GM18858 (cell line): ENCODE data around the gene OR51B4.
"Not testable (repeated sequence)": the region's sequence is repeated elsewhere in the genome, so short reads cannot be mapped to it uniquely, and the experiment has no call there.

ENCODE experiments used
- ATAC-seq: cut with Tn5 transposase; IDR thresholded peaks from one replicate; pipeline ENCODE4 v1.9.1; 2021; ENCODE audit not compliant: unreplicated experiment

OR51B4 gene

GRCh38 chr11:5294342-5294995 is 7.3 kb downstream of the OR51B4 start:
- not testable (repeated sequence) for ATAC-seq

- ATAC-seq, result no peak
Measured at GRCh38 chr11:5293028-5293427, 8.7 kb downstream of the OR51B4 start.

- ATAC-seq, result peak; percentile 94
Measured at GRCh38 chr11:5291207-5291838, 10.4 kb downstream of the OR51B4 start.

GRCh38 chr11:5290106-5290505 is 11.6 kb downstream of the OR51B4 start:
- no peak for ATAC-seq

GRCh38 chr11:5289696-5290095 is 12.1 kb downstream of the OR51B4 start:
- no peak for ATAC-seq

GRCh38 chr11:5288906-5289550 is 12.7 kb downstream of the OR51B4 start:
- ATAC-seq, result no peak

GRCh38 chr11:5288108-5288905 is 13.4 kb downstream of the OR51B4 start:
- no peak for ATAC-seq

GRCh38 chr11:5286901-5287300 is 14.8 kb downstream of the OR51B4 start:
- ATAC-seq, result no peak

- no peak for ATAC-seq
Measured at GRCh38 chr11:5286351-5286750, 15.4 kb downstream of the OR51B4 start.

- no peak for ATAC-seq
Measured at GRCh38 chr11:5285703-5286340, 15.9 kb downstream of the OR51B4 start.

- no peak for ATAC-seq
Measured at GRCh38 chr11:5284637-5285036, 17.1 kb downstream of the OR51B4 start.

GRCh38 chr11:5283882-5284281 is 17.9 kb downstream of the OR51B4 start:
- ATAC-seq, result no peak

- ATAC-seq, result no peak
Measured at GRCh38 chr11:5283086-5283485, 18.7 kb downstream of the OR51B4 start.

GRCh38 chr11:5282628-5283027 is 19.1 kb downstream of the OR51B4 start:
- no peak for ATAC-seq

- no peak for ATAC-seq
Measured at GRCh38 chr11:5281596-5281995, 20.1 kb downstream of the OR51B4 start.

GRCh38 chr11:5280582-5281102 is 21.1 kb downstream of the OR51B4 start:
- peak; percentile 87 for ATAC-seq

GRCh38 chr11:5279471-5280090 is 22.2 kb downstream of the OR51B4 start:
- no peak for ATAC-seq

GRCh38 chr11:5277807-5278382 is 23.9 kb downstream of the OR51B4 start:
- ATAC-seq, result no peak

GRCh38 chr11:5276697-5277096 is 25.0 kb downstream of the OR51B4 start:
- no peak for ATAC-seq
